Stimulated activated CD4-positive, alpha-beta T cell treated with anti-CD3 and anti-CD28 coated beads, Interleukin-12 subunit alpha, Interleukin-12 subunit beta, amount 100 ng/mL, for 4 hours (primary cell): ENCODE data around the gene LEUTX.
"Not testable (repeated sequence)": the region's sequence is repeated elsewhere in the genome, so short reads cannot be mapped to it uniquely, and the experiment has no call there.

Experiments used
- DNase-seq: peaks from one replicate; pipeline ENCODE4 v3.0.0-alpha.2; 2020

LEUTX gene

DNA sequence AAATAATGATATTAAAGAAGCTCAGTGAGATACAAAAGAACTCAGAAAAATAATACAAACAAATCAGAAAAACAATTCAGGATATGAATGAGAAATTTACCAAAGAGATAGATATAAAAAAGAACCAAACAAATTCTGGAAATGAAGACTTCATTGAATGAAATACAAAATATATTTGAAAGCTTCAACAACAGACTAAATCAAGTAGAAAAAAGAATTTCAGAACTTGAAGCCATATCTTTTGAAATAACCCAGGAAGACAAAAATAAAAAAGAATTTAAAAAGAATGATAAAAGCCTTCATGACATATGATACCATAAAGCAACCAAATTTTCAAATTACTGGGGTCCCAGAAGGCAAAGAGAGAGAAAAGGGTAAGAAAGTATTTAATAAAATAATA, 9.6 kb downstream of the LEUTX start:
- DNase-seq: no peak

DNA sequence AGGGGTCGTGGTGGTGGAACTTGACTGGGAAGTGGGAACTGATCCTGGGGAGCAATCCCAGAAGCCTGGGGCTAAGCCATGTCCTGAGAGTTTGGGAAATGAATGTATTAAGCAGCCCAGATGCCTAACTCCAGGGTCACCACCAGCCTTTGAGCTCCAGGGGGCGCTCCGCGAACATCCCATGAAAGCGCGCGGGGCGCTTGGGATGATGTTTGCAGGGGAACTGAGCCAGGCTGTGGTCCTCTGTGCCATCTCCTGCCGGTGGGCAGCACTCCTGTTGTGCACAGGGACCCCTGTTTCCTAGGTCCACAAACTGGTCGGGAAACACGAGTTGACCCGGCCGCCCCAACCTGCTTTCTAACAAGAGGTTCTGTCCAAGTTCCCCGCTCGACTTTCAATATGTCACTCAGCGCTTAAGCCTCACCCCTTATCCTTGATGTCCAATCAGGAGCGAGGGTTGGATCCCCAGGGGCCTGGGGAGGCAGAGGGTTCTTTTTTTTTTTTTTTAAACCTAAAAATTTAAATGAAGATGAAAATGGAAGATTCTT, 14.4 kb downstream of the LEUTX start:
- DNase-seq: peak; percentile 69

DNA sequence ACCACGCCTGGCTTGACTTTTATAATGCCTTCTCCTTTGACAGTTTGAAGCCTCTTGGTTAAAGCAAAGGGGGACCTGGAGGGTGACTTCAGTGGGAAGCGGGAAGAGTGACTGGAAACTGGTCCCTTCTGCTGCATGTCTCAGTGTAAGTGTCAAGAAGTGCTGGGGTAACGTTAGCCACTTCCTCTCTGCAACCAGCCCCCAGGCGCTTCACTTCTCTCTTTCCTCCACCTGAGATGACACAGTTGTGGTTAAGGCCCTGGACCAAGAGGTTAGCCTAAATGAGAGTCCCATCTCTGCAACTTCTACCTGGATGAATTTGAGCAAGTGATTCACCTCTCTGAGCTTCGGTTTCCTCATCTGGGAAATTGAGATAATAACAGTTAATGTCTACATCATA, 16.3 kb downstream of the LEUTX start:
- DNase-seq: no peak

DNA sequence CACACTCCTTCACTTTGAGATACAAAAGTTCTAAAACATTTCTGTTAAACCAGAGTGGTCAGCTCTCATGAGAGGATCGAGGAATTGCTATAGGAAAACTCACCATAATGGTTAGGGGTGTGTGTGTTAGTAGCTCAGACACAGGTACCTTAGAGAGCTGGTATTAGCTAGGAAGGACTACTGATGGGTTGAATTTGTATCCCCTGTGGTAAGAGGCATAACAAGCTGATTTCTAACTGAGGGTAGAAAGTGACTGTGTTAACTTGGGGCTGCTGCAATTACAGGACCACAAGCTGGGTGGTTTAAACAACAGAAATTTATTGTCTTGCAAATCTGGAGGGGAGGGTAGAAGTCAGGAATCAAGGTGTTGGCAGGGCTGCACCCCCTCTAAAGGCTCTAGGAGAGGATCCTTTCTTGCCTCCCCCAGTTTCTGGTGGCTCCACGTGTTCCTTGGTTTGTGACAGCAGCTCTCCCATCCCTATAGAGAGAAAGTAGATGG, 17.4 kb downstream of the LEUTX start:
- DNase-seq: no peak

DNA sequence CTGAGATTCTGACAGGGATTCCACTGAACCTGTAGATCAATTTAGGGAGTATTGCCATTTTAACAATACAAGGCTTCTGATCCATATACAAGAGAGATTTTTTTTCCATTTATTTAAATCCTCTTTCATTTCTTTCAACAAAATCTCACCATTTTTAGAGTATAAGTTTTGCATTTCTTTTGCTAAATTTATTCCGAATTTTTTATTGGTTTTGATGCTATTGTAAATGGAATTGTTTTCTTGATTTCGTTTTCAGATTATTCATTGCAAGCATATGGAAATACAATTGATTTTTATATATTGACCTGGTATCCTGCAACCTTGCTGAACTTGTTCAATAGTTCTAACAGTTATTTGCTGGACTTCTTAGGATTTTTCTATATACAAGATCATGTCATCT, 18.4 kb downstream of the LEUTX start:
- no peak for DNase-seq

DNA sequence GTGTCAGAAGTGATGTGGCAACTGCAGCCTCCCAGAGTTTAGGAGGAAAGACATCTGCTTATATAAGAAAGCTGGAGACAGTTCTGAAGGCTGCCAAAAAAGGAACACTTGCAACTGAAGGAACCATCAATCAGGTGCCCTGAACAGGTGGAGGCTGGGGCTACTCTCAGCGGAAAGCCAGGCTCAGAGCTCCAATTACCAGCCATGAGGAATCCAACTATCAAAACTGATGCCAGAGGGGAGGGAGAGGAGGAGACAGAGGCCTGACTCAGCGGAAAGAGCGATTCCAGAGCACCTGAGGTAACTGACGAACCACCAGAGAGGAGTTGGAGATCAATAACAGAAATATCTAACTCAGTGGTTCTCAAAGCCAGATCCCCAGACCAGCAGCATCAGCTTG, 24.3 kb downstream of the LEUTX start:
- no peak for DNase-seq

DNA sequence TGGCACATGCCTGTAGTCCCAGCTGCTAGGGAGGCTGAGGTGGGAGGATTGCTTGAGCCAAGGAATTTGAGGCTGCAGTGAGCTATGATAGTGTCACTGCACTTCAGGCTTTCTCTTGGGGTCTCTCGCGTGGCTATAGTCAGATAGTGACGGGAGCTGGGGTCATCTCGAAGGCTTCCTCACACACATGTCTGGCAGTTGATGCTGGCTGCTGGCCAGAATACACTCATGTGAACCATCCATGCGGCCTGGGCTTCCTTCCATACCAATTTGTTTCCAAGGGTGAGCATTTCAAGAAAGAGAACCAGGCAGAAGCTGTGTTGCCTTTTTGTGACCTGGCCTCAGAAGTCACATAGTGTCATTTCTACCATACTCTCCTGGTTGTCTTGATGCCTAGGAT, 26.4 kb downstream of the LEUTX start:
- DNase-seq: no peak

DNA sequence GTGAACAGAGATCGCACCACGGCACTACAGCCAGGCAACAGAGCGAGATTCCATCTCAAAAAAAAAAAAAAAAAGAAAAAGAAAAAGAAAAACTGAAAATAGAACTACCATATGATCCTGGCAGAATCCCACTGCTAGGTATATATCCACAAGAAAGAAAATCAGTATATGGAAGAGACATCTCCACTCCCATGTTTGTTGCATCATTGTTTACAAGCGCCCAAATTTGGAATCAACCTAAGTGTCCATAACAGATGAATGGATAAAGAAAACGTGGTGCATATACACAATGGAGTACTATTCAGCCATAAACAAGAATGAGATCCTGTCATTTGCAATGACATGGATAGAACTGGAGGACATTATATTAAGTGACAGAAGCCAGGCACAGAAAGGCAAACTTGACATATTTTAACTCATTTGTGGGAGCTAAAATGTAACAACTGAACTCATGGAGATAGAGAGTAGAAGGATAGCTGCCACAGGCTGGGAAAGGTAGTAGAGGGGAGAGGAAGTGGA, 29.3 kb downstream of the LEUTX start:
- no peak for DNase-seq

DNA sequence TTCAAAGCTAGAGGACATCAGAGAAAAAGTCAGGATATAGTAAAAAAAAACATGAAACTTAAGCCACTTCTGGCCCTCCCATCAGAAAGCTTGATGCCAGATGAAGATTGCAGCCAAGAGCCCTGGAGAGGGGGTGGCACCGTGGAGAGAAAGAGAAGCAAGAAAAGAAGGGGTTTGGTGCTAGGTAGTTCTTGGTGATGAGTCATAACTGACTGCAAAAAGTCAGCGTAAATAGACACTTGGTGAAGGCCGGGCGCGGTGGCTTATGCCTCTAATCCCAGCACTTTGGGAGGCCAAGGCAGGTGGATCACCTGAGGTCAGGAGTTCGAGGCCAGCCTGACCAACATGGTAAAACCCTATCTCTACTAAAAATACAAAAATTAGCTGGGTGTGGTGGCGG, 30.0 kb downstream of the LEUTX start:
- DNase-seq: not testable (repeated sequence)

DNA sequence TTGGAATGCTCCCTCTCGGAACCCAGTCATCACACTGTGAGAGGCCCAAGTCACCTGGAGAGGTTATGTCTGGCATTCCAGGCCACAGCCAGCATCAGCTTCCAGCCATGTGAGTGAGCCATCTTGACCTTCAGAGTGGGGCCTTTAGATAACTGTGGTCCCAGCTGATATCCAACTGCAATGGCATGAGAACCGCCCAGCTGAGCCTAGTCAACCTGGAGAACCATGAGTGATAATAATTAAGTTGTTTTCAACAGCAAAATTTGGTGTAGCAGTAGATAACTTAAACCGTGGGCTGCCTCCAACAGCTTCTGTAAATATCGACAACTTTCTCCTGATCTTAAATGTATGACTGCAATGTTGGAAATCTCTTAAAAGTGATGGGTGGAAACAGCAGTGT, 30.7 kb downstream of the LEUTX start:
- no peak for DNase-seq

DNA sequence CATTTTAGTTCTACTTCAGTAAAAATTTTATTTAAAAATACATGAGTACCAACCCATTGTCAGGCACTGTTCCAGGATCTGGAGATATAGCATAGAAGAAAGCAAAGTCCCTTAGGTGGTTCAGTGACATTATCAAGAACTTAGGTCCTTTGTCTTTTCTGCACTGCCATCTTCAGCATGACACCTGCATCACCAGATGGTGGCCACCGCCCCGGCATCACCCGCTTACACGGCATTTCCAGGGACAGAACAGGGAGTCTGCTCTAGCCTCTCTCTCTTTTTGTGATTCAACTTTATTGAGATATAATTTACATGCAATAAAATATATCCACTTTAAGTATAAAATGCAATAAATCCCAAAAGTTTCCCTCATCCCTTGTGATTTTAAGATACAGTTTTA, 31.8 kb downstream of the LEUTX start:
- no peak for DNase-seq

DNA sequence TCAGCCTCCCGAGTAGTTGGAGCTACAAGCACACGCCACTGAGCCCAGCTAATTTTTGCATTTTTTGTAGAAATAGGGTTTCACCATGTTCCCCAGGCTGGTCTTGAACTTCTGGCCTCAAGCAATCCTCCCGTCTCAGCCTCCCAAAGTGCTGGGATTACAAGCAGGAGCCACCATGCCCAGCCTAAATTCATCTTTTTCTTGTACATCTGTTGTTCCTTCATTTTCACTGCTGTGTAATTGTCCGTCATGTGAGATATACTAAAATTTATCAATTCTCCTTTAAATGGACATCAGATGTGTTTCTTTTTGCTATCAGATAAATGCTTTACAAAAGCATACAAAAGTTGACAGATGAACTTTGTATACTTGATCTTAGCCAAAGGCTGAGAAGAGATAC, 32.4 kb downstream of the LEUTX start:
- DNase-seq: no peak

DNA sequence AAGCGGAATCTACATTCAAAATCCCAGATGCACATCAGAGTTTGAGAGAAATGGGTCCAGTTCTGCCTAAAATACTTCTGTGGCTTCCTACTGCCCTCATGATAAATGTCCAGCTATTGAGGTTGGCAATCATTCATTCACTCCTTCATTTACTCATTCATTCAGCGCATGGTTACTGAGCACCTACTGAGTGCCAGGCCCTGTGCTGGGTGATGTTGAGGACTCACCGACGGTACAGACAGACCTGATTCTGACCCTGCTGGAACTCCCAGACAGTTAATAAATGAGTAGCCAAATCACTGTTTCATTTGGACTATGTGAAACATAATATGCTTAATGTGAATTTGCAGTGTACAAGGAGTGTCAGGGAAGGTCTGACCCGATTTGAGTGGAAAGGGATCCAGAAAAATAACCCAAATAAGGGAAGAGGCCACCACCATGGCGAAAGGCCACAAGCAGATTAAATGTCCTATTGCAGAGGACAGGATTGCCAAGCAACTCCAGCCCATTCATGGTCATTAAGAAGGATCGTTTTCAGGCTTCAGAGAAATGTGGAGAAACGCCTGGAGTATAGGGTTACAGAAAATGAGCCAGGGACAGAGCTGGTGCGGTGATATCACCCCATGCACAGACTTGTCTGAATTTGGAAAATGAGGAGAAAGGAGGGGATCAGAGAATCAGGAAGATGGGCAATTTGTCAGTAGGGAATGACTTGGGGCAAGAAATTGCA, 34.8 kb downstream of the LEUTX start:
- DNase-seq: no peak

DNA sequence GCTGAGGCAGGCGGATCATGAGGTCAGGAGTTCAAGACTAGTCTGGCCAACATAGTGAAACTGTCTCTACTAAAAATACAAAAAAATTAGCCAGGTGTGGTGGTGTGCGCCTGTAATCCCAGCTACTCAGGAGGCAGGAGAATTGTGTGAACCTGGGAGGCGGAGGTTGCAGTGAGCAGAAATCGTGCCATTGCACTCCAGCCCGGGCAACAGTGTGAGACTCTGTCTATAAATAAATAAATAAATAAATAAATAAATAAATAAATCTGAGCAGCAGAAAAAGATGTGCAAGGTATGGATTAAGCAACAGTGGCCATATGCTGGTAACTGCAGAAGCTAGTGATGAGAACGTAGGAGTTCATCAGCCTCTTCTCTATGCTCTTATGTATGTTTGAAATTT, 35.5 kb downstream of the LEUTX start:
- DNase-seq: not testable (repeated sequence)

DNA sequence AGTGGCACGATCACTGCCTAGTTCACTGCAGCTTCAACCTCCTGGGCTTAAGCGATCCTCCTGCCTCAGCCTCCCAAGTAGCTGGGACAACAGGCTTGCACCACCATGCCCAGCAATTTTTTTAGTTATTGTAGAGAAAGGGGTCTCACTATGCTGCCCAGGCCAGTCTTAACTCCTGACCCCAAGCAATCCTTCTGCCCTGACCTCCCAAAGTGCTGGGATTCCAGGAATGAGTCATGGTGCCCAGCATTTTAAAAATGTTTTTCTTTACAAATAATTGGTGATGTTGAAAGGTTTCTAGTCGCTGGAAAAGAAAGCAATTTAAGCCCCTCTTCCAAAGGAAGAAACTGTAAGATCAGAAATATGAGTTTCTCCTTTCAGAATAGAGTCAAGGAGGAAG, 35.9 kb downstream of the LEUTX start:
- DNase-seq: no peak

DNA sequence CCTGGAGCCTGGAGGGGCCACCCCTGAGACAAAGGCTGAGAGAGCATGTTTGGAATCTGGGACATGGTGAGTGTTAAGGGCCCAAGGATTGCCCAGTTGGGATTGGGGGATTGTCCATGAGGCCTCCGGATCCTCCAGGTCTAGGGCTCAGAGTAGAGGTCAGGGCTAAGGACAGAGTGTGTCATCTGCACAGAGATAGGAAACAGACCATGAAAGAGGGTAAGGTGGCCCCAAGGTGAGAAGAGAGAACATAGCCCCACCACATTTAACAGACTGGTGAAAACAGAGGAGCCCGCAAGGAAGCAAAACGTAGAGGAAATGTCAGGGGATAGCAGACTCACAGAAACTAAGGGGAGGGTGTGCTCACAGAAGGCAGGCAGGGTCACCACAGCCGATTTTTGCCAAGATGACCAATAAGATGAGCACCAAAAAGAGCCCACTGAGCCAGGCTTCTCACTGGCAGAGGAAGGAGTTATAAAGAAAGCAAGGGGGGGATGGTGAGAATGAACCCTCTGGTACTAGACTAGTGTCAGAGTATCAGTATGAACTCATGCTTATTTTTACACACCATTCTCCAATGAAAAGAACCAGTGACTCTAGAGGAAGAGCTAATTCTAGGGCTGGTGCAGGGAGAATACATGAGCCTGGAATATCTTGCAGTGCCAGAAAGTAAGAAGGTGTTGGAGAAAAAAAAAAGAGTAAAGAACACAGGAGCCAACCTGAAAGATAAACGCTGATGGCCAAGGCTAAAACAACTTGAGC, 37.8 kb downstream of the LEUTX start:
- no peak for DNase-seq

DNA sequence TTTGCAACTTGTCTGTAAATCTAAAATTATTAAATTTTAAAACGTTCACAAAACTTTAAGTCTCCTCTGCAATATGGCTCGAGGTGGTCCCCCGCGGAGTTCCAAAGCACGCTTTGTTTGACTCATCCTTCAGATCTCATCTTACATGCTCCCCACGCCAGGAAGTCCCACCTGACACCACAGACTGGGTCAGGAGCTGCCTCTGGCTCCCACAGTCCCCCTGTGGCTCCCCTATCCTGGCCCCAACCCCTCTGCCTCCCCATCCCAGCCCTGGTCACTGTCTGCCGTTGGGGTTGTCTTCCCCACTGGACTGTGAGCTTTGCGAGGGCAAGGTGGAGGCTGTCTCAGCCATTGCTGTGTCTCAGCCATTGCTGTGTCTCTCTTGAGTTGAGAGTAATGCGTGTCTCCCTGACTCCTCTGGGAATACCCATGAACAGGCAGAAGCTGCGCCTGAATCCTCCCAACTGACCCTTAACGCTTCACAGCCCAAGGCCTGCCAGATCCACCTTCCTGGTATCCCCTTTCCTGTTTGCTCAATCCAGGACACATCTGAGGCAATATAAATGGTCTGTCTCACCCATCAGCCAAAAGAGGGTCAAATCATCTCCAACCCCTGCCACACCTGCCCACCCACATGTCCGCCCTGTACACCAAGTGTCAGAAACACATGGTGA, 39.4 kb downstream of the LEUTX start:
- no peak for DNase-seq

DNA sequence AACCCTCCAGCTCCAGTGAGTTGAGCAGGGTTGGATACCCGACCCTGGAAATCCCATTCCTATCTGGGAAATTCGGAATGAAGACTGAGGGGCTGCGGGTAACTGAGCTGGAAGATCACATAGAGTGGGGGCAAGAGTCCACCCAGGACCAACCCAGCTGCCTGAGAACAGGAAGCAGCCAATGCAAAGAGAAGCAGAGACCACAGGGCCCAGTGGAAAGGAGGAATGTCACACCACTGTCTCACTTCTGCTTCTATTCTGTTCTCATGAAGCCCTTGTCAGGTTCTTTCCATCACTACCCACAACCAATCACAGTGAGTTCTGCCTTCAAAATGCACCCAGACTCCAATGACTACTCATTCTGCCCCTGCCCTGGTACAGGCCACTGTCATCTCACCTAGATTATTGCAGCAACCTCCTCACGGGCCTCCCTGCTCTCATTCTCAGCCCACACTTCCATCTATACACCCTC, 40.0 kb downstream of the LEUTX start:
- DNase-seq: no peak

DNA sequence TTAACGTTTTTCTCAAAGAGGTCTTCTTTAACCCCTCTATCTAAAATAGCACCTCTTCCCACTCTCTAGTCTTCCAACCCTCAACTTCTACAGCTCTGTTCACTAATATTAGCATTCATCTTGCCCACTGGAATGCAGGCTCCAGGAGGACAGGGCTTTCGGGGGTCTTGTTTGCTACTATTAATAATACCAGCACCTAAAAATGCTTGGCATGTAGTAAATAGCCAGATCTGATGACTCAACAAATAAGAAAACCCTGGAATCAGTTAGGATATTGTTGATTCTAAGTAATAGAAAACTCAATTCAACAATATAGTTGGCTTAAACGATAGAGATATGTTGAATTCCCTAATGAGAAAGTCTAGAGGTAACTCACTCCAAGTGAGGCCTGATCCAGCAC, 41.1 kb downstream of the LEUTX start:
- DNase-seq: no peak

DNA sequence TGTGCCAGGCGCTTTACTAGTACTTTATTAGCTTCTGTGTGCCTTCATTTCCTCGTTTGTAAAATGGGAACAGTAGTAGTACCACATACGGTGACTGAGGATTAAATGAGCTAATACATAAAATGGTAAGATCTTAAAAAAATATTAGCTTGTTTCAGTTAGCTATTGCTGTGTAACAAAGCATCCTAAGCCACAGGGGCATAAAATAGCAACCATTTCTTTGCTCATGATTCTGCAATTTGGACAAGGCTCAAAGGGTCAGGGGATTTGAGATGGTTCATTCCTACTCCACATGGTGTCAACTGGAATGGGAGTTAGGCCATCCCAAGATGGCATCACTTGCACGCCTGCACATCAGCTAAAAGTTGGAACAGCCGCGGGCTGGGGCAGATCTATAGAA, 42.0 kb downstream of the LEUTX start:
- DNase-seq: no peak

DNA sequence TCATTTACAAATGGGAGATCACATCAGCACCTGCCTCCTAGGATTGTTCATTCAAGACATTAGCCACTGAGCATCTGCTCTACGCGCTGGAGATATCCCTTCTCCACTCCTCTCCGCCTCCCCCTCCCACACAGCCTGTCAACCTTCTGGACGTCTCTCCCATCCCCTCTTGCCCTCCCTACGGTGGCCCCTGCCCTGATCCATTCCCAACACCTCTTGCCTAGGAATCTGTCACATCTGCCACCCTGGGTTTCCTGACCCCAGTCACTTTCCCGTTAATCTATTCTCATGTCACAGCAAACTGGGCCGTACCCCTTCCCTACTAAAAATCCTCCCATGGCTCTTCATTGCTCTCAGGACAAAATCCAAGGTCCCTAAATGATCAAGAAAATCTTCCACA, 45.0 kb downstream of the LEUTX start:
- DNase-seq: no peak

DNA sequence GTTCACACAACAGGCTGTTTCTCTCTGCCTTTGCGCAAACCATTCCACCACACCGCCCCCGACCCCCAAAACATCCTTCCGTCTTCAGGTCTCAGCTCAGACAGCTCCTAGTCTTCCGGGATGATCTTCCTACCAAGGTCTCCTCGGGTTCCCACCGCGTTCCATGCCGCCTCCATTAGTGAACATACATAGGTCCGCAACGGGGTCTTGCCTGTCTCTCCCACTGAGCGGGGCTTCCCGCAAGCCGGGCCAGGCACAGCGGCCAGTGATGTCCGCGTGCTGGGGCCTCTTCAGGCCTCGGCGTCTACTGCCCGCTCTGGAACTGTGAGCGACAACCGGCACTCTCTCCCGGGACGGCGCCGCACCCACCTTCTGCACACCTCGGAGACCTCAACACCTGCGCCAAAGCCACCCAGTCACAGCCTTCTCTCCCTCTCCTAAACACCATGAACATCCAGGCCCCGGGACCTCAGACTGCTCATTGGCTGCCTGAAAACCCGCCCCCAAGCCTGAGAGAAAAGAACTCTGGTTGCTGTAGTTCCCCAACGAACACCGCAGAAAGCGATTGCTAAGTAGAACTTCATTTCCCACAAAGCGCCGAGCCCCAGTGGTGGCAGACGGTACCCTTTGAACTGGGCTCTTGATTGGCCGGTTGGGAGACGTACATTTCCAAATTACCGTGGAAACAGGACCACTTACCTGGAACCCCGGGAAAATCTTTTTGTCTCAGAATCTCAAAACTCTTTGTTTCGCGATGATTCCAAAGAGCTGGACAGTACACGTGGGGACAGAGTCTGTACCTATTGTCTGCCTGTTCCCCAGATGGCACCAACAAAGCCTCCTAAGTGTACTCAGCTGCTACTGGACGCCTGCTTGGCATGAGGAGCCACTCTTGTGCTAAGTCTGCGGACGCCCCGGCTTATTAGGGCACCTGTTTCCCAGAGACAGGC, 45.8 kb downstream of the LEUTX start:
- DNase-seq: peak; percentile 78
